Measurements from ENCODE around the gene KIF4A. TPM values are rescaled to one million over a fixed set of nuclear protein-coding genes. Genes with fewer than 3 reads are reported as not detected.

Gene KIF4A
- total RNA-seq, 1 donor from 2014 or later = 0.86 TPM

DNA sequence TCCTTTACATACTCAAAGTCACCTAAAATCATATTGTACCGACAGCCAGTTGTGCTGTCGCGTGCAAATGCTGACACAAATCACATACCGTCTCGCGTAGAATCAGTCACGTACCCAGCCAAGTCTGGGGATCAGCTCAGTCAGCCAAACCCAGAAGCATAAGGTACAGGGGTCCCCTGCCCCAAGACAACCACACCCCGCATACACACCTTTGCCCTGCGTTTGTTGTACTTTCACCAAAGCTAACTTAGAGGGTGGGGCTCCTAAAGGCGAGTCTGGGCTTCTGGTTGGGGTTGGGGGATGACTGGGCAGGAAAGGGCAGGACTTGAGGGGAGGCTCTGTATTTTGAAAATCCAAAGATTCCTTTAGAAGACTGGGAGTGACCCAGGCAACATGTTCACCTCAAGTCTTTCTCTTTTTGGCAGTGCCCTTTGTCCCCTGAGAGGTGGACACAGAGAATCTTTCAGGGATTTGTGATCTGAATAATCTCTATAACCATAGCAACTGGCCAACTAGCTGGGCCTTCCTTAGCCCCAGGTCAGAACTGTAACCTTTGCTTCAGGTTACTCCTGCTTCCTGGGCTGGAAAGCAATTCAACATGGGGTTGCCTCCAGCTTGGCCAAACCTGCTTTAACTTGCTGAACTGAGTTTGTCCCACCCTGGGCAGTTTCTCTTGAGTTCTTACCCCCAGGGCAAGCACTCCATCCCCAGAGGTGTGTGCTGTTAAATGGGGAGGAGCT is 134.2 kb downstream of the KIF4A start:
- TF ChIP-seq, protein P1, sequence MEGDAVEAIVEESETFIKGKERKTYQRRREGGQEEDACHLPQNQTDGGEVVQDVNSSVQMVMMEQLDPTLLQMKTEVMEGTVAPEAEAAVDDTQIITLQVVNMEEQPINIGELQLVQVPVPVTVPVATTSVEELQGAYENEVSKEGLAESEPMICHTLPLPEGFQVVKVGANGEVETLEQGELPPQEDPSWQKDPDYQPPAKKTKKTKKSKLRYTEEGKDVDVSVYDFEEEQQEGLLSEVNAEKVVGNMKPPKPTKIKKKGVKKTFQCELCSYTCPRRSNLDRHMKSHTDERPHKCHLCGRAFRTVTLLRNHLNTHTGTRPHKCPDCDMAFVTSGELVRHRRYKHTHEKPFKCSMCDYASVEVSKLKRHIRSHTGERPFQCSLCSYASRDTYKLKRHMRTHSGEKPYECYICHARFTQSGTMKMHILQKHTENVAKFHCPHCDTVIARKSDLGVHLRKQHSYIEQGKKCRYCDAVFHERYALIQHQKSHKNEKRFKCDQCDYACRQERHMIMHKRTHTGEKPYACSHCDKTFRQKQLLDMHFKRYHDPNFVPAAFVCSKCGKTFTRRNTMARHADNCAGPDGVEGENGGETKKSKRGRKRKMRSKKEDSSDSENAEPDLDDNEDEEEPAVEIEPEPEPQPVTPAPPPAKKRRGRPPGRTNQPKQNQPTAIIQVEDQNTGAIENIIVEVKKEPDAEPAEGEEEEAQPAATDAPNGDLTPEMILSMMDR (IDR thresholded peaks at IDR 0.05) = no peak
- H3K36me3 ChIP-seq = no peaks in the 10 kb centered on the region
- H3K27ac ChIP-seq = no peak overlapping the region
- ATAC-seq (no peak), DNase-seq (no peak)
- H3K4me1 ChIP-seq = no peaks in the 10 kb centered on the region
- intact Hi-C loops (cut with DNase I) = no loop called here
- H3K4me3 ChIP-seq = no peak overlapping the region
- no peaks in the 10 kb centered on the region for H3K27me3 ChIP-seq (ENCODE audit: low read depth)
- no peaks in the 10 kb centered on the region for H3K9me3 ChIP-seq

DNA sequence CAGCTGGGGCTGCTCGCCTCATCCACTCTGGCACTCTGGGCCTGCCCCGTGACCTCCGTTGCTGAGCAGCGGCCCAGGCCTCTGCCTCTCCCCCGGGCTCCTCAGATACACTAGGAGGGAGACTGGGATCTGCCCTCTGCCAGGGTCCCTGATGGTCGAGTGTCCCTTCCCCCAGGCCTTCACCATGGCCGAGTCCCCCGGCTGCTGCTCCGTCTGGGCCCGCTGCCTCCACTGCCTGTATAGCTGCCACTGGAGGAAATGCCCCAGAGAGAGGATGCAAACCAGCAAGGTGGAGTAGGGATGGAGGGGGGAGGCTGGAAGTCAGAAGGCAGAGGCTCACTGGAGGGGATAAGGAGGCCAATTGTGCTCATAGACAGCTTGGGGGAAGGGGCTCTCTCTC is 134.9 kb downstream of the KIF4A start:
- Histone ChIP-seq H3K36me3 (no peaks in the 10 kb centered on the region), H3K27ac (no peak overlapping the region), H3K4me1 (no peaks in the 10 kb centered on the region), H3K9me3 (no peaks in the 10 kb centered on the region), H3K4me3 (no peak overlapping the region), H3K27me3 (ENCODE audit: low read depth) (no peaks in the 10 kb centered on the region)
- TF ChIP-seq, protein P1 (IDR thresholded peaks at IDR 0.05) = no peak
- intact Hi-C loops (cut with DNase I) = no loop called here
- DNase-seq = no peak
- ATAC-seq = no peak

DNA sequence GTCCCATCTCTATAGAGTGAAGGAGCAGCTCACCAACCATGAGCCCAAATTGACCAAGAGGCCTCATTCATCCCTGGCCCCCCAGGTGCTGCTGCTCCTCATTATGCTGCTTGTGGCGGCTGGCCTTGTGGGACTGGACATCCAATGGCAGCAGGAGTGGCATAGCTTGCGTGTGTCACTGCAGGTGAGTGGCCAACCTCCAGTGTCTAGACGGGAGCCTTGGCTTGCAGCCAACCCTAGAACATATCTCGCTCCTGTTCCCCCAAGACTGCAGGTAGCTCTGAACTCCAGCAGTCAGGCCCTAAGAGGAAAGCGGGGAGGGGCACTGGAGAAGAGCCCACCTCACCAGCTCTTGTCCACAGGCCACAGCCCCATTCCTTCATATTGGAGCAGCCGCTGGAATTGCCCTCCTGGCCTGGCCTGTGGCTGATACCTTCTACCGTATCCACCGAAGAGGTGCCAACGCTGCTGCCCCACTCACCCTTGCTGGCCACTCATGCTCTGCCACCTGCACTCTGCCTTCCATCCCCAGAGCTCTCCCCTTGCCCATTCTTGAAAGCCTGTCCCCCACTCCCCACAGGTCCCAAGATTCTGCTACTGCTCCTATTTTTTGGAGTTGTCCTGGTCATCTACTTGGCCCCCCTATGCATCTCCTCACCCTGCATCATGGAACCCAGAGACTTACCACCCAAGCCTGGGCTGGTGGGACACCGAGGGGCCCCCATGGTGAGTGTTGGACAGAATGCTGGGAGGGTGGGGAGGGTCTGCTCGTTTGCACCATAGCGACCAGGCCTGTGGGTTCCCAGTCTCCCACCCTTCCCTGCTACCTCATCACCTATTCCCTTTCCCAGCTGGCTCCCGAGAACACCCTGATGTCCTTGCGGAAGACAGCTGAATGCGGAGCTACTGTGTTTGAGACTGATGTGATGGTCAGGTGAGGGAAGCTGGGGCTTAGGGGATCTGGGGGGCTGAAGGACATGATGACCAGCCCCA is 136.7 kb downstream of the KIF4A start:
- ATAC-seq (no peak), DNase-seq (no peak)
- H3K27ac ChIP-seq = no peak overlapping the region
- TF ChIP-seq, protein P1 (IDR thresholded peaks at IDR 0.05) = no peak
- H3K9me3 ChIP-seq = no peaks in the 10 kb centered on the region
- H3K4me3 ChIP-seq = no peak overlapping the region
- H3K4me1 ChIP-seq = no peaks in the 10 kb centered on the region
- intact Hi-C loops (cut with DNase I) = no loop called here
- no peaks in the 10 kb centered on the region for H3K36me3 ChIP-seq
- no peaks in the 10 kb centered on the region for H3K27me3 ChIP-seq (ENCODE audit: low read depth)

DNA sequence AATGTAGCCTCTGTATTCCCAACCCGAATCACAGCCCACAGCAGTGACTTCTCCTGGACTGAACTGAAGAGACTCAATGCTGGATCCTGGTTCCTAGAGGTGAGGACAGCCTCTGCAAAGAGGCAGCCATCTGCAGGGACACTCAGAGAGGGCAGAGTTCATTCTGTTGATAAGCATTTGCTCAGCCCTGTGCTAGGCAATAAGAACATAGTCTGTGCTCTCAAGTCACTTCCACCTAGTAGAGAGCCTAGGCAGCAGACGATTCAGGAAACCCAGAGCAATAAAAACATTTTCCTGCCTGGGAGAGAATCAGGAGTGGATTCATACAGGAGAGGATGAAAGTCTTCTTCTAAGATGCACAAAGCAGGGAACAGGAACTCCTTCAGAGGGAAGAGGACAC is 137.5 kb downstream of the KIF4A start:
- ATAC-seq = no peak
- H3K27me3 ChIP-seq (ENCODE audit: low read depth) = no peaks in the 10 kb centered on the region
- H3K4me1 ChIP-seq = no peaks in the 10 kb centered on the region
- no peaks in the 10 kb centered on the region for H3K9me3 ChIP-seq
- no peak overlapping the region for H3K4me3 ChIP-seq
- TF ChIP-seq, protein P1 (IDR thresholded peaks at IDR 0.05) = no peak
- intact Hi-C loops (cut with DNase I) = no loop called here
- no peak overlapping the region for H3K27ac ChIP-seq
- no peak for DNase-seq
- no peaks in the 10 kb centered on the region for H3K36me3 ChIP-seq

DNA sequence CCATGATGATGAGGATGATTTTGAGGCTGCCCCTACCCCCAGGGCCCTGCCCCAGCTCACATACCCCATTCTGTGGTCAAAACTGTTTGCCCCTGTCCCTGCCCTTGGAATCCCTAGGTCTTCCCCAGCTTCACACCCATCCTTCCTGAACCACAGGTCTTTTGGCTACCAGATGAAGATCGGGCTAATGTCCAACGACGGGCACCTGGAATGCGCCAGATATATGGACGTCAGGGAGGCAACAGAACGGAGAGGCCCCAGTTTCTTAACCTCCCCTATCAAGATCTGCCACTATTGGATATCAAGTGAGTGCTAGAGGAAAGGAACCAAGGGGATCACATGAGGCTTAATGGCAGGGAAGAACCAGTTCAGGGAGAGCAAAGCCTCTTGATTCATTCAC is 139.9 kb downstream of the KIF4A start:
- TF ChIP-seq, protein P1 (IDR thresholded peaks at IDR 0.05) = no peak
- no peak for ATAC-seq

More for the DNA sequence above, 139.9 kb downstream of the KIF4A start:
- DNase-seq = no peak
- Histone ChIP-seq H3K9me3 (no peaks in the 10 kb centered on the region), H3K27me3 (ENCODE audit: low read depth) (no peaks in the 10 kb centered on the region), H3K27ac (no peak overlapping the region), H3K36me3 (no peaks in the 10 kb centered on the region), H3K4me1 (no peaks in the 10 kb centered on the region), H3K4me3 (no peak overlapping the region)
- intact Hi-C loops (cut with DNase I) = no loop called here
